H54 (cell line): Measurements from ENCODE around the gene ITGB7.
A peak's percentile ranks its signal among the peaks of the same experiment; 100 is the strongest.
"Not testable (repeated sequence)": the region's sequence is repeated elsewhere in the genome, so short reads cannot be mapped to it uniquely, and the experiment has no call there.

ENCODE experiments used
- DNase-seq: peaks from one replicate; pipeline ENCODE4 v3.0.0; 2011; ENCODE audit warnings: low spot score, mixed read lengths; ENCODE audit not compliant: insufficient read length
- FAIRE-seq: peaks from 3 replicates; lab custom pipeline; 2011; peaks lifted over from hg19 to GRCh38; lab: Jason Lieb, UNC
- POLR2A ChIP-seq: IDR thresholded peaks from 2 replicates; pipeline ENCODE4 v1.6.1; 2011; ENCODE audit warnings: low read depth, mild to moderate bottlenecking, low read length

The ITGB7 gene

DNA sequence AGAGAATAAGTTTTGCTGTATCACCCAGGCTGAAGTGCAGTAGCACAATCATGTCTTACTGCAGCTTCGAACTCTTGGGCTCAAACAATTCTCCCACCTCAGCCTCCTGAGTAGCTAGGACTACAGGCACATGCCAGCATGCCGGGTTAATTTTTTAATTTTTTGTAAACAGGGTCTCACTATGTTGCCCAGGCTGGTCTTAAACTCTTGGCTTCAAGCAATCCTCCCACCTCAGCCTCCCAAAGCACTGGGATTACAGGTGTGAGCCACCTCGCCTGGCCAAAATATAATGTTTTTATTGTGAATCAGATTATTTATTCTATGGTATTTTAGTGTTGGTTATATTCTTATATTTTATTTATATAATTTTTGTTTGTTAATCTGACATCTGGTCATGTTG lies 30.3 kb downstream of the ITGB7 start:
- DNase-seq (no peak), FAIRE-seq (no peak)
- TF ChIP-seq POLR2A = no peak

DNA sequence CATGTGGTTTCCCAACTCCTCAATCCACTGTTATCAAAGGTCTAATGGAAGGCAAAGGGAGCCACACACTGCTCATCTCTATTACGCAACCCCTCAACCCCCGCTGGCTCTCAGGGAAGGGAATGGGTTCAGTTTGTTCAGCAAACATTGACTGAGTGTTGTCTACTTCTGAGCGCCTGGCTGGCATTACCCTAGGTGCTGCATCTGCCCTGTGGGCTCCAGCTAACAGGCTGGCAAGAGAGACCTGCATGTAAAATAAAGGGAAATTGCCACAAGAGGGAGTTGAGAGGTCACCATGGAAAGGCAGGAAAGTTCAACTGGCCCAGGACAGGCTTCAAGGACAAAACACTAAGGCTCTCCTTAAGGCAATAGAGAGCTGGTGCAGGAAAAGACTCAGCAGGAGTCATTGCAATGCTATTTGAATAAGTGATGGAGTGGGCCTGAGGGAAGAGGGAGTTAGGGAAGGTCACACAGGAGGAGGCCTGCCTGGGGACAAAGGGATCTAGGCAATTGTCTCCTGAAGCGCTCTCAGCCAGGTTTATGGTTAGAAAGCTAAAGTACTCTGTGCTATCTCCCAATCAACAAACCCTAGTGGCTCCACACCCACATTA lies 32.1 kb downstream of the ITGB7 start:
- peak; percentile 6 for FAIRE-seq
- TF ChIP-seq POLR2A = no peak
- no peak for DNase-seq

DNA sequence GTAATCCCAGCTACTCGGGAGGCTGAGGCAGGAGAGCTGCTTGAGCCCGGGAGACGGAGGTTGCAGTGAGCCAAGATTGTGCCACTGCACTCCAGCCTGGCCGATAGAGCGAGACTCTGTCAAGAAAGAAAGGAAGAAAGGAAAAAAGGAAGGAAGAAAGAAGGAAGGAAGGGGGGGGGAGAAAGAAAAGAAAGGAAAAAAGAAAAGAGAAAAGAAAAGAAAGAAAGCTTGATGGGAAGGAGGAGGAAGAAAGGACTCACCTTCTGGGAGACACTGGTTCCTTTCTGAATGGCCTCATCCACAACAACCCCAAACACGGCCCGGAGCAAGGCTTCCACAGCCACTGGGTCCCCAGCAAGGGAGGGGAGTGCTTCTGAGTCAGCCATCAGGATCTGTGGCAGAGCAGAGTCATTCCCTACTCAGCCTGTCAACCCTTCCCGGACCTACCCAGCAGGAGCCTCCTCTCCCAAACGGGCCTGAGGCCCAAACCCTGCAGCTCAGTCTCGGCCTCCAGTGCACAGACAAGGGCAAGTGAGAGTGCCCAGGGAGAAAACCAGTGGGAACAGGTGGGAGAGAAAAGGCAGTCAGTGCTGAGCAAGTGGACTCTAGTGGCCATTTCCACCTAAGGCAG lies 33.9 kb downstream of the ITGB7 start:
- no peak for TF ChIP-seq POLR2A
- peak; percentile 92 for FAIRE-seq
- DNase-seq = peak; percentile 78

DNA sequence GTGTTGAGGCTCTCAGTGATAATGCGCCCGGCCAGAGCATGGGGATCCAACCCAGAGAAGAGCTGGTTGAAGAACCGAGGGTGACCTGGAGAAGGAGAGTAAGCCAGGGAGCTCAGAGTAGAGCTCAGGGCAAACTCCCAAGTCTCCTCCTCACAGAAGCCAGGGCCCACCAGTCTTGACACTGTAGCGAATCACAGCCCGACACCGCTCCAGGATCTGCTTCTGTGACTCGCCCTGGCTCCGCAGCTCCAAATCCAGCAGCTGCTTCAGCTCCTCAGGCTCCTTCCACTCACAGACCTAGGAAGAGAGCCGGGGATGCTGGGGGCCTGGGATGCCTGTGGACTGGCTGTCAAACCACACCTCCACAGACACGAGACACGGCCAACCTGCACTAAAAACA lies 34.7 kb downstream of the ITGB7 start:
- FAIRE-seq (peak; percentile 77), DNase-seq (peak; percentile 49)
- no peak for TF ChIP-seq POLR2A

DNA sequence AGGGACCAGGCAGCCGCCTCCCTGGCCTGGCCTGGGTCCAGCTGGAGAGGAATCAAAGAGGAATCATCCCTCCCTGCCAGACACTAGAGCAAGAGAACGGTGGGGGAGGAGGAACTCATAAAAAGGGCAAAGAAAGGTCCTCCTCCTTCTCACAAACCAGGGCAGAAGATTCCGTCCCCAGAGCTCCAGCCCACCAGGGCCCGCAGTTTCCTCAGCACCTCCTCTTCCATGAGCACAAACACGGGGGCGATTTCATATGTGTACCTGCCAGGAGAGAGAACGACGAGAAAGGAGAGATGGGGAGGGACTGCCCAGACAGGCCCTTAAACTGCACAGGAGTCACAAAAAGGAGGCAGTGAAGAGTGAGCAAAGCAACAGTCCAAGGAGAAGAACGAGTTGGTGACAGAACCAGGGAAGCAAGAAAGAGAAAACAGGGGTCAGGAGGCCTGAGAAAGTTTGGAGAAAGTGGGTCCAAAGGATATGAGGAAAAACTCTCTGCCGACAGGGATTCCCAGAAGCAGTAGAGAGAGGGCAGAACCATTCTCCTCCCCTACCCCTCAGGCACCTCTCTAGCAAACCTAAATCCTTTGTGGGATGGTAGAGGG lies 35.2 kb downstream of the ITGB7 start:
- DNase-seq (no peak), FAIRE-seq (no peak)
- TF ChIP-seq POLR2A = no peak

DNA sequence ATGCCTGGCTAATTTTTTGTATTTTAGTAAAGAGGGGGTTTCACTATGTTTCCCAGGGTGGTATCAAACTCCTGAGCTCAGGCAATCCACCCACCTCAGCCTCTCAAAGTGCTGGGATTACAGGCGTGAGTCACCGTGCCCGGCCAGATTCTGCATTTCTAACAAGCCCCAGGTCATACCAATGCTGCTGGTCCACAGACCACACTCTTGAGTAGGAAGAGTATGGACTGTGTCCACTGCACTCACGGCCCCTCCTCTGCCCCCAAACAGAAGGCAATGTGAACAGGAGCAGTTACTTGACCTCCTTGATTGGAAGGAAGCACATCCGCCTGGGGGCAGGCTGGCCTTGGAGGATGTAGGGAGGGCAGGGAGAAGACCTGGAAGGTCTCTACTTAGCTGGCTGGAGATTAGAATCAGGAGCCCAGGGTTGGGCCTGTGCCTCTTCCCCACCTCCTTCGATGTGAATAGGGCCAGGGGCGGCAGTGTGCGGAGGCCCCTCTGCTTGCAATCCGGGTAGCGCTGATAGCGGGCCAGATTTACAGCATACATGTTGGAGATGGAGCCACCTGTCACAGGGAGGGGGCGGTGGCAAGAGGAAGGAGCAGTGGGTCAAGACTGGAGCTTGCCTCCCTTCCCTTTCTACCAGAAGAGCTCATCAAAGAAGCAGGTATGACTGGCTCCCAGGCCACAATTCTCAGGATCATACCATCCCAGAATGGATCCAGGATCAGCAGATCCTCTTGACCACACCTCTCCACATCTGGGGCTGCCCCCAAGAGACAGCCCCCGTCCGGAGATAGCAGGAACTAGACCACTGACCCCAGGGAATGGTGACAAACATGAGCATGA lies 36.0 kb downstream of the ITGB7 start:
- no peak for TF ChIP-seq POLR2A
- FAIRE-seq (no peak), DNase-seq (no peak)

DNA sequence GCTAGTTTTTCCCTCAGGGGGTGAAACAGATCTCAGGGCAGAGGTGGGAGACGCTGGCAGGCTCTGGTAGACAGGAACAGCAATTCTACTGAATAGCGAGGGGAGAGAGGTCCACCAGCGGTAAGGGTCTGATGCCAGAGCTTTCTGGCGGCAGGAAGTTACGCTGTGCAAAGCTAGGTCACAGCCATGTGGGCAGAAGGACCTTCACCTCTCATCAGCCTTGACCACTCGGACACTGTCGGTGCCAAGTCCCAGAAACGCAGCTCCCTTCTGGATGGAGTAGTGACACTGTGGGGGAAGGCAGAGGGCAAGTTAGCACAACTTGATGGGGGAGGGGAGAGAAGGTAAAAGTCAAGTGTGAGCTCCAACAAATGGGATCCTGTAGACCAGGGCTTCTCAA lies 36.8 kb downstream of the ITGB7 start:
- DNase-seq (no peak), FAIRE-seq (no peak)

DNA sequence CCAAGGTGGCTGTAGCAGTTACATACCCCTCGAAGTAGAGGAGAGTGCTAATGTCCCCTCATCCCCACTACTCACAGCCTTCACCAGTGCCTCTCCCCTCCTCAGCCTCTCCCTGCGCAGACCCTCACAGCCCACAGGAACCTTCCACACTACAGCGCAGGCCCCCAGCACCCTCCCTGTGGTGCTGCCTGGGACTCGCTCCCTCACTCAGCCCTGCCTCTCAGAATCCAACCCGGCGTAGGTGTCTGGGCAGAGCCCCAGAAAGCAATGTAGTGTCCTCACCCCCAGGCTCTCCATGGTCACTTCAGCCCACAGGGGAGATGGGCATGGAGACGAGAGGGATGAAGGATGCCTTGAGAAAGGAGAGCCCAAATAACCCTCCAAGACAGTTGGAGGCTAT lies 37.4 kb downstream of the ITGB7 start:
- no peak for DNase-seq
- no peak for TF ChIP-seq POLR2A
- no peak for FAIRE-seq

More for the DNA sequence above, 36.8 kb downstream of the ITGB7 start:
- no peak for TF ChIP-seq POLR2A

DNA sequence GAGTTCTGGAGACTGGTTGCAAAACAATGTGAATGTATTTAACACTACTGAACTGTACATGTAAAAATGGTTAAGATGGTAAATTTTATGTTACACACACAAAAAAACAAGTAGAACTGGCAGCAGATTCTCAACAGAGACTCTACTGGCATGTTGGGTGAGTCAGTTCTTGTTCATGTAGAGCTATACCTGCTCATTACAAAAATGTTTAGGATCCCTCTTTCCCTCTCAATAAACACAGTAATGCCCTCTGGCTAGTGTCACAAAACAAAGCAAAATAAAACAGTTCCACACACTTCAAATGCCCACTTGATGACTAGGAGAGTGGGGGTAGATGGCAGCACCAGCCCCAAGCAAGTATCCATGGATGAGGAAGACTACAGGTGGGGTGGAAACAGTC lies 40.2 kb downstream of the ITGB7 start:
- TF ChIP-seq POLR2A = no peak
- FAIRE-seq = no peak
- DNase-seq = no peak

DNA sequence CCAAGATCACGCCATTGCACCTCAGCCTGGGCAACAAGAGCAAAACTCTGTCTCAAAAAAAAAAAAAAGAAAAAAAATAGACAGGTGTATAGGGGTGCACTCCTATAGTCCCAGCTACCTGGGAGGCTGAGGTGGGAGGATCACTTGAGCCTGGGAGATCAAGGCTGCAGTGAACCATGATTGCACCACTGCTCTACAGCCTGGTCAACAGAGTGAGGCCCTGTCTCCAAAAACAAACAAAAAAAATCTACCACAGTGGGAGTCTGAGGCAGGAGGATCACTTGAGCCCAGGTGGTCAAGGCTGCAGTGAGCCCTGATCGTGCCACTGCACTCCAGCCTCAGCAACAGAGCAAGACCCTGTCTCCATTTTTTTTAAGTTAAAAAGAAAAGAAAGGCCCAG lies 44.0 kb downstream of the ITGB7 start:
- not testable (repeated sequence) for FAIRE-seq, DNase-seq

DNA sequence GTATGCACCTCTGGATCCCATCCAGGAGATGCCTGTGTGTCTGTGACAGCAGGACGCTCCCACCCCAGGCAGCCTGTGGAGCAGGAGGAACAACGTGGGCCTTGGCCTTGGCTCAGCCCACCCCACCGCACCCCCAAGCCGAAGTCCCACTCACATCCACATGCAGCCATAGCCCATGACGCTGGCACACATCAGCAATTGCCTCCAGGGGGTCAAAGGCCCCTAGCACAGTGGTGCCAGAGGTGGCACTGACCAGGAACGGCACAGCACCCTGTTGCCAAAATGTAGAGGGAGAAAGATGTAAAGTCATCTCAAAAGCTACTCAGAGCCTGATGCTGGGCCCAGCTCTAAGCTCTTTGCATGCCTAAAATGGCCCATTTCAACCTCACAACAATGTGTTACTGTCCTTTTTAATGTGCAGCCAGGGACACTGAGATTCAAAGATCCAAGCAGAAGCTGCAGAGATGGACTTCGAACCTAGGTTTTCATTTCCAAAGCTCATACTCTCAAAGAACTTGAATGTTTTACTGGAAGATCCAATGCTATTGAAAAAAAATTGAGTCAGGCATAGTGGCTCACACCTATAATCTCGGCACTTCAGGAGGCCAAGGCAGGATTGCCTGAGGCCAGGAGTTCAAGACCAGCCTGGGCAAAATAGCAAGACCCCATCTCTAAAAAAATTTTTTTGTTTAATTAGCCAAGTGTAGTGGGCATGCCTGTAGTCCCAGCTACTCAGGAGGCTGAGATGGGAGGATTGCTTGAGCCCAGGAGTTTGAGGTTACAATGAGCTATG lies 45.7 kb downstream of the ITGB7 start:
- no peak for DNase-seq
- no peak for TF ChIP-seq POLR2A
- FAIRE-seq = no peak

DNA sequence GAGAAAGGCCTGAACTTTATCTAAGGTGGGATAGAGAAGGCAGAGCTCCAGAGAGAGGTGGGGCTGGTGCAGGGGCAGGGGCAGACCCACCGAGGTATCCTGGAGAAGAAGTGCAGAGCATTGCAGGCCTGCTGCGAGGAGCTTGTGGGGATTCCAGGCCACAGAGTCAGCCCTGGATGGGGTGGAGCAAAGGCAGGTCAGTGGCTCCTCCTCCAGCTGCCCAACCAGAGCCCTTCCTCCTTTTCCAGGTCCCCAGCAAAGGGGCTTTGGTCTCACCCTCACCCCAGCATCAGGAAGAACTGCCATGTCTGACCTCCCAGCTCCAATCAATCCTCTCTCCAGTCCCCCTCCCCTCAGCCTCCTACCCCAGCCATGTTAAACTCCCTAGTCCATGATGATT lies 46.4 kb downstream of the ITGB7 start:
- no peak for TF ChIP-seq POLR2A
- DNase-seq = no peak
- no peak for FAIRE-seq

DNA sequence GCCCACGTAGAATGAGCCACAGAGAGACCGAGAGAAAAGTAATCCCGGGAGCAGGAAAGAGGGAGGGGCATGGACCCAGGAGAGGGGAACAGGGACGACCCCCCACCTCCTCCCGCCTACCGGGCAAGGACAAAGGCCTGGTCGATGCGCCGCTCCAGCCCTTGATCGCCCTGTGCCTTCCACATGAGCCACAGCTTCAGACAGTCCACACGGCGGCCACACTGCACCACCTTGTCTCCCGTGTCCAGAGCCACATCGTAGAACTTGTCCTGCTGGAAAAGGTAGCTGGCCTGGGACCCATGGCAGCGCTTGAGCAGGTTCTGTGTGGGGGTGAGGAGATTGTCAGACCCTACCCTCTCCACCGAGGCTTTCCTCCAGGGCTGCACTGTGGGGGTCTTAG lies 47.1 kb downstream of the ITGB7 start:
- no peak for TF ChIP-seq POLR2A
- no peak for FAIRE-seq
- no peak for DNase-seq
